Right lobe of liver (tissue), 4 donors: ENCODE measurements around the gene ACADL.

Source experiments
- POLR2A ChIP-seq: fragments of 450-650 bp; IDR thresholded peaks from one replicate; pipeline ENCODE4 v1.6.1; 2017; ENCODE audit warnings: antibody characterized with exemption, mild to moderate bottlenecking
- TF ChIP-seq, protein P1 (sequence below), 4 donors: fragments of 200-600 bp in 3 of 4; fragments of 450-650 bp in 1 of 4; IDR thresholded peaks; one replicate each; pipeline versions ENCODE4 v1.5.1 to v1.8.0; 2016 to 2022; ENCODE audit warnings: antibody characterized with exemption in 4 of 4, mild to moderate bottlenecking in 2 of 4
- donor health status: DM: no; HTN: no; CAD: no.
- donor health status: DM: no; HTN: no; CAD: no.
- donor health status: DM: no; HTN: yes; CAD: no.

DNA sequence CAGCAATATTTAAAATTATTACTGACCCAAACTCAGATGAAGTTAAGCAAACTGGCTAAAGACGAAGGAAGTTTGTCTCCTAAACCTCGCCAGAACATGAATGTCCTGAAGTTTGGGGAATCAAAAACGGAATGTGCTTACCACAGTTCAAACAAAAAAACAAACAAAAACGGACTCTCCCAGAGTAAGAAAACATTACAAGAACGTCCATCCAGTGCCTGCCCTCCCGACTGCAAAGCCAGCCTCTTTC, 55.1 kb downstream of the ACADL start:
- TF ChIP-seq, protein P1, sequence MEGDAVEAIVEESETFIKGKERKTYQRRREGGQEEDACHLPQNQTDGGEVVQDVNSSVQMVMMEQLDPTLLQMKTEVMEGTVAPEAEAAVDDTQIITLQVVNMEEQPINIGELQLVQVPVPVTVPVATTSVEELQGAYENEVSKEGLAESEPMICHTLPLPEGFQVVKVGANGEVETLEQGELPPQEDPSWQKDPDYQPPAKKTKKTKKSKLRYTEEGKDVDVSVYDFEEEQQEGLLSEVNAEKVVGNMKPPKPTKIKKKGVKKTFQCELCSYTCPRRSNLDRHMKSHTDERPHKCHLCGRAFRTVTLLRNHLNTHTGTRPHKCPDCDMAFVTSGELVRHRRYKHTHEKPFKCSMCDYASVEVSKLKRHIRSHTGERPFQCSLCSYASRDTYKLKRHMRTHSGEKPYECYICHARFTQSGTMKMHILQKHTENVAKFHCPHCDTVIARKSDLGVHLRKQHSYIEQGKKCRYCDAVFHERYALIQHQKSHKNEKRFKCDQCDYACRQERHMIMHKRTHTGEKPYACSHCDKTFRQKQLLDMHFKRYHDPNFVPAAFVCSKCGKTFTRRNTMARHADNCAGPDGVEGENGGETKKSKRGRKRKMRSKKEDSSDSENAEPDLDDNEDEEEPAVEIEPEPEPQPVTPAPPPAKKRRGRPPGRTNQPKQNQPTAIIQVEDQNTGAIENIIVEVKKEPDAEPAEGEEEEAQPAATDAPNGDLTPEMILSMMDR (IDR thresholded peaks at IDR 0.05), result no peak
- TF ChIP-seq POLR2A, result peak; percentile 73
